HG03045 (cell line): ENCODE measurements around the gene TIMM29.
A peak's percentile ranks its signal among the peaks of the same experiment; 100 is the strongest.
"Not testable (repeated sequence)": the region's sequence is repeated elsewhere in the genome, so short reads cannot be mapped to it uniquely, and the experiment has no call there.

Experiments used
- ATAC-seq: cut with Tn5 transposase; IDR thresholded peaks from one replicate; pipeline ENCODE4 v1.9.1; 2021; ENCODE audit warnings: mild to moderate bottlenecking, moderate library complexity; ENCODE audit not compliant: unreplicated experiment

Gene TIMM29

DNA sequence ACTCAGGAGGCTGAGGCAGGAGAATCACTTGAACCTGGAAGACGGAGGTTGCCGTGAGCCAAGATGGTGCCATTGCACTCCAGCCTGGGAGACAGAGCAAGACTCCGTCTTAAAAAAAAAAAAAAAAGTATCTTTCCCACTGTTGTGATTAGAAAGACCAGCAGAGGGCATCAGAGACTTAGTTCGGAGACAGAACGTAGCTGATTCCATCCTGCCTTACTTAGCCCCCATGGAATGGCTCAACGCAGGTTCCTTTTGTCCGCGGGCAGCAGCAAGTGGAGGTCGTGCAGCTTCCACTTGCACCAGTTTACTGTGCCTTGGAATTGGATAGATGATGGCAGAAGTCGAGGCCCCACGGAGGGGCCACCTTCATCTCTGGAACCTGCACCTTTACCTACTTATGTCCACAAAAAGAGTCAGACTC, 8.1 kb downstream of the TIMM29 start:
- ATAC-seq, result no peak

DNA sequence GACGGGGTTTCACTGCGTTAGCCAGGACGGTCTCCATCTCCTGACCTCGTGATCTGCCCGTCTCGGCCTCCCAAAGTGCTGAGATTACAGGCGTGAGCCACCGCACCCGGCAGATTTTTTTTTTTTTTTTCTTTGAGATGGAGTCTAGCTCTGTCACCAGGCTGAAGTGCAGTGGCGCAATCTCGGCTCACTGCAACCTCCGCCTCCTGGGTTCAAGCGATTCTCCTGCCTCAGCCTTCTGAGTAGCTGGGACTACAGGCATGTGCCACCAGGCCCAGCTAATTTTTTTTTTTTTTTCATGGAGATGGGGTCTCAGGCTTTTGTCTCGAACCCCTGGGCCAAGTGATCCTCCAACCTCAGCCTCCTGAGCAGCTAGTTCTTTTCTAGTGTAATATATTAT, 13.0 kb downstream of the TIMM29 start:
- ATAC-seq, result not testable (repeated sequence)

GRCh38 chr19:10943412-10943811, 14.8 kb downstream of the TIMM29 start:
- ATAC-seq, result not testable (repeated sequence)

- no peak for ATAC-seq
These were observed 16.7 kb downstream of the TIMM29 start for GRCh38 chr19:10945264-10945663.

DNA sequence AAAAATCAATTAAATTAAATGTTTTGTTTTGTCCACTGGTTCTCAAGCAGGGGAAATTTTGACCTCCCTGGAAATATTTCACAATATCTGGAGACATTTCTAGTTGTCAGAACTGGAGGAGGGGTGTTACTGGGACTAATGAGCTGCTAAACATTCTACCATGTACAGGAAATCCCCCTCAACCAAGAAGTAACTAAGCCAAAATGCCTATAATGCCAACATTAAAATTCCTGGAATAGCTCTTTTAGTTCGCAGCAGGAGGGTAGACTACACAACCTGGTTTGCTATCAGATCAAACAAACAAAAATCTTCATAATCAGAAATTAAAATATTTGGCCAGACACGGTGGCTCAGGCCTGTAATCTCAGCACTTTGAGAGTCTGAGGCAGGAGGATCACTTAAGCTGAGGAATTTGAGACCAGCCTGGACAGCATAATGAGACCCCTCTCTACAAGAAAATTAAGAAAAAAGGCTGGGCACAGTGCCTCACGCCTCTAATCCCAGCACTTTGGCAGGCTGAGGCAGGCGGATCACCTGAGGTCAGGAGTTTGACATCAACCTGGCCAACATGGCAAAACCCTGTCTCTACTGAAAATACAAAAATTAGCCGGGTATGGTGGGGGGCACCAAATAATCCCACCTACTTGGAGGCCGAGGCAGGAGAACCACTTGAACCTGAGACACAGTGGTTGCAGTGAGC, 18.5 kb downstream of the TIMM29 start:
- no peak for ATAC-seq

DNA sequence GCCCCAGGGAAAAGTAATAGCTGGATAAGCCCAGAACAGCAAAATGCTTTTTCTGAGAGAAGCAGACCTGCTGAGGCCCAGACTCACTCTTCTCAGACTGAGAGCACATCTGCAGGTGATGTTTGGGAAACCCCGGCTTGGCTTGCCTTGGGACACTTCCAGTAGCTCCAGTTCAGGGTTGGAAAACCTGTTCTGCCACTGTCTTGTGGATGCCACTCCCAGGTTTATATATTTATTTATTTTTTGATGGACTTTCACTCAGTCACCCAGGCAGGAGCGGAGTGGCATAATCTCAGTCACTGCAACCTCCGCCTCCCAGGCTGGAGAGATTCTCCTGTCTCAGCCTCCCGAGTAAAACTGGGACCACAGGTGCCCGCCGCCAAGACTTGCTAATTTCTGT, 24.2 kb downstream of the TIMM29 start:
- ATAC-seq, result no peak

GRCh38 chr19:10959277-10959968, 30.8 kb downstream of the TIMM29 start:
- ATAC-seq, result not testable (repeated sequence)

GRCh38 chr19:10960314-10961072, 31.9 kb downstream of the TIMM29 start, which contains the start of gene SMARCA4:
SMARCA4 (plus strand) TSS chr19:10961030; CDS start chr19:10984152, 23,122 bp downstream.
- peak; percentile 81 for ATAC-seq

DNA sequence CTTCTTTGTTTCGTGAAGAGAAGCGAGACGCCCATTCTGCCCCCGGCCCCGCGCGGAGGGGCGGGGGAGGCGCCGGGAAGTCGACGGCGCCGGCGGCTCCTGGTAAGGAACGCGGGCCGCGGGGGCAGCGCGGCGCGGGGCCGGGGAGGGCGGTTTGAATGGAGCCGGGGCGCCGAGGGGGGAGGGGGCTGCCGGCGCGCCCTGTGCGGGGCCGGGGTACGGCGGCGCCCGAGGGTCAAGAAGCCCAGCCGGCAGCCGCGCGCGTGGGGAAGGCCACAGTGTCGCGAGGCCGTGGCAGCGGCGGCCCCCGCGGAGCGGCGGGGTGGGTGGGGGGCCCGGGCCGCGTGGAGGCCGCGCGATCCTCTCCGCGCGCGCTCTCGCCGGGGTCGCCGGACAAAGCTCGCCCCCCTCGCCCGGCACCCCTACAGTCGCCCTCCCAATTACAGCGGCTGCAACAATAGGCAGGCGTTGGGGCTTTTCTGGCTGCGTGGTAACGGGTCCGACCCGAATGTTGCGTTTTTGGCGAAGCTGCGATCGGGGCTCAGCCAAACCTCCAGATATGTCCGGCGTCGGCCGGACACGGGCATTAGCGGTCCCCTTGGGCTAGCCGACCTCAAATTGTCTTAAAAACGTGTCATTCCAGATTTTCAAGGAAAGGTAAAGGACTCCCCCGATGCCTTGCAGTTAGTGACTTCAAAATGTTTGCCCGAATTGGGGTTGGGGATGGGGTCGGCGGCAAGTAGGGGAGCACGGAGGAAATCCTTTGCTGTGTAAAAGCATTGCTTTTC, 32.7 kb downstream of the TIMM29 start:
- peak; percentile 33 for ATAC-seq

DNA sequence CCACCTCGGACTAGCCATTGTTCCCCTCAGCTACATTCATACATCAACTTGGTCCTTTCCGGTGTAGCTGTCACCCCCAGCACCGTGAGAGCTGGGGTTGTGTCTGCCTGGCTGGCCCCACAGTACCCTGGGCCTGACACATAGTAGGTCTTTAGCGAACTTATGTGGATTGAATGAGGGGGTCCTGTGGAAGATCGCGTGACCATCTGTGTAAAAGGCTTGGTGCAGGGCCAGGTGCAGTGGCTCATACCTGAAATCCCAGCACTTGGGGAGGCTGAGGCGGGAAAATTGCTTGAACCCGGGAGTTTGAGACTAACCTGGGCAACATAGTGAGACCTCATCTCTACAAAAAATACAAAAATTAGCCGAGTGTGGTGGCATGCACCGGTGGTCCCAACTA, 34.3 kb downstream of the TIMM29 start:
- ATAC-seq, result no peak

GRCh38 chr19:10963865-10964264, 35.3 kb downstream of the TIMM29 start:
- no peak for ATAC-seq

DNA sequence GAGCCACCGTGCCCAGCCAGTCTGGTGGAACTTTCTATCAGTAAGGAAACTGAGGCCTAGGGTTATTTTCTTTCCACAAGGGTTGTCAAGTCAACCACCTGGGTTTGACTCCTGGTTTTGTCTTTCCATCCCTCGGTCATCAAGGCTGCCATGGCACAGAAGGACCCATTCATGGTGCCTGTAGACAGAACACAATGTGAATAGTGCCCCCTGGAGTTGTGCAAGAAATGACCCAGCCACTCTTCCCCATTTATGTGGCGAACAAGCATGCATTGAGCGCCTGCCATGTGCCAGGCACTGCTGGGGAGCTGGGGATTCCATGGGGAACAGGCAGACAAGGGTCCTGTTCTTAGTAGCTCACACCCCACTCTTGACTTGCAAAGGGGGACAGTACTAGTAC, 36.3 kb downstream of the TIMM29 start:
- no peak for ATAC-seq

DNA sequence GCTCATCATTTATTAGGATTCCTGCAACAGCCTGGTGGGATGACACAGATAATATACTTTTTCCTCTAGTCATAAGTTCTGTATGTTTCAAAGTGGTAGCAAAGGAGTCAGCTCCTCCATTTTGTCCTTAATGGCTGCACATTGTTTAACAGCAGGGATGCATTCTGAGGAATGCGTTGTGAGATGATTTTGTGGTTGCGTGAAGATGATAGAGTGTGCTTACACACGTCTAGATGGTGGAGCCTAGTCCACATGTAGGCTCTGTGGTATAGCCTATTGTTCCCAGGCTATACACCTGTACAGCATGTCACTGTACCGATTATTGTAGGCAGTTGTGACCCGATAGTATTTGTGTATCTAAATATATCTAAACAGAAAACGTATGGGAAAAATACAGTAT, 36.8 kb downstream of the TIMM29 start:
- no peak for ATAC-seq

DNA sequence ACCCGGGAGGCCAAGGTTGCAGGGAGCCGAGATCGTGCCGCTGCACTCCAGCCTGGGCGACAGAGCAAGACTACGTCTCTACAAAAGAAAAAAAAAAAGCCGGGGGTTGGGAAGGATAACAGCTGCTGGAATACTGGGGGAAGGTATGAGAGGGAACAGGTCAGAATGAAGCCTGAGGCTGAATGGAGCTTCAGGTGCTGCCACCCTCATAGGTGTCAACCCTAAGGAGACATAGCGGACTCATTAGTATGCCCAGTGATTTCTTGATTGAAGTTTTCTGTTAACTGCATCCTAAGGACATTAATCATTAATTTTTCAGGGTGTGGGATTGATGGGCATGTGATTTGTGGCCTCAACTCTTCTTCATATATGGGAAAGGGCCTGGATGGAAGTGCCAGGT, 38.2 kb downstream of the TIMM29 start:
- no peak for ATAC-seq

- ATAC-seq, result no peak
These were observed 40.0 kb downstream of the TIMM29 start for GRCh38 chr19:10968527-10969135.

GRCh38 chr19:10971107-10971726, 42.6 kb downstream of the TIMM29 start:
- no peak for ATAC-seq

- no peak for ATAC-seq
These were observed 46.9 kb downstream of the TIMM29 start for GRCh38 chr19:10975374-10976130.

DNA sequence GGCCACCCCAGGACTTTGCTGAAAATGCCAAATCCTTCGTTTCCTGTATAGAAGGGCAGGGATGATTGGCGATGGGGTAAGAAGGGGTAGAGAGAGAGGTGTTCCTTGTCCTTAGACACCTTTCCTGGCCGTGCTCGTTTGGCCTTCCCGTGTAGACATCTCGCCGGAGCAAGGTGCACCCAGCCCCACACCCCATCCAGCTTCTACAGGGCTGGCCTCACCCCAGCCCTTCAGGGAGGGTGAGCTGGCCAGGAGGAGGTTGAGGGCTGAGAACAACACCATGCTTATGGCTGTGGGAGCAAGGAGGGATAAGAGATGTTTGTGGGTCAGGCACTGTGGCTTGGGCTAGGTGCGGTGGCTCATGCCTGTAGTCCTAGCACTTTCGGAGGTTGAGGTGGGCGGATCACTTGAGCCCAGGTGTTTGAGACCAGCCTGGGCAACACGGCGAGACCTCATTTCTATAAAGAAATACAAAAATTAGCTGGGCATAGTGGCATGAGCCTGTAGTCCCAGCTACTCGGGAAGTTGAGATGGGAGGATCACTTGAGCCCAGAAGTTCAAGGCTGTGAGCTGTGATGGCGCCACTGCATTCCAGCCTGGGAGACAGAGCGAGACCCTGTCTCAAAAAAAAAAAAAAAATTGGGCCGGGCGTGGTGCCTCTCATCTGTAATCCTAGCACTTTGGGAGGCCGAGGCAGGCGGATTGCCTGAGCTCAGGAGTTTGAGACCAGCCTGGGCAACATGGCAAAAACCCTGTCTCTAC, 47.7 kb downstream of the TIMM29 start:
- ATAC-seq, result no peak

GRCh38 chr19:10977742-10978092, 49.1 kb downstream of the TIMM29 start:
- no peak for ATAC-seq
